Suppressor macrophage treated with lipopolysaccharide for 4 hours (primary cell): Measurements from ENCODE around the gene NTM.

ENCODE experiments used
- DNase-seq: peaks from one replicate; pipeline ENCODE4 v3.0.0-alpha.2; 2020

Gene NTM

DNA sequence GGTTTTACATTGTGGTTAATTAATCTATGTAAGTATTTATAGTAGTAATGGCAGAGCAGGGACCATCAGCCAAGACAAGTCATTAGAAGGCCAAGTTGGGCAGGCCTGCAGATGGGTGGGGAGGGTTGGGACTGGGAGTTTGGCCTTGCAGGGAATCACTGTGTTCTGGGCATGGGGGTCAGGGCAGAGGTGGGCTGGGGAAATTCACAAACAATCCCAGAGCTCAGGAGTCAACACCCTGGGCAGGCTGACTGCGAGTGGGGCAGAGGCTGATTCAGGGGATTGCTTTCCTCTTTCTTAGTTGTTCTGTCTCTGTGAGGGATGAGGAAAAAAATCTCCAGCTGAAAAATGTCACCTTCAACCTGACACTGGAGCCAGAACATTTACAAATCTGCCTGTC is 322.5 kb downstream of the NTM start:
- no peak for DNase-seq

DNA sequence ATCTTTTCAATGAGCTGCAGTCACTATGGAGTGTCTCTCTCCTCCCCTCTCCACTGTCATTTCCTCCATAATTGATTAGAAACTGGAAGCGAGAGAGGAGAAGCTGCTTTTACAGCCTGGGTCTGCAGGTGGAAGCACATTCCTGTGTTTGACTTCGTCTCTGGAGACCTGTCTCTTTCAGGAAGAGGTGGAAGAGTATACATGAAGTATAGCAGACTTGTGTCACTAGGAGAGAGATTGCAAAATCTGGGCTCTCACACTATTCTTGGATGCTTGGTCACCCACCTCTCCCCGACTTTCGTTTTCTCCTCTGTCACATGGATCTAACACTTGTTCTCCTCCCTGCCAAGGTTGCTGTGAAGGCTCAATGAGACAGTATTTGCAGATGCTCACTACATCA is 323.3 kb downstream of the NTM start:
- DNase-seq, result peak; percentile 43

- DNase-seq, result peak; percentile 84
These were observed 324.4 kb downstream of the NTM start for GRCh38 chr11:131694526-131695424.

- DNase-seq, result no peak
These were observed 325.5 kb downstream of the NTM start for GRCh38 chr11:131695889-131696429.

GRCh38 chr11:131696690-131697089 is 326.3 kb downstream of the NTM start:
- no peak for DNase-seq

- DNase-seq, result no peak
These were observed 332.9 kb downstream of the NTM start for GRCh38 chr11:131703311-131703710.

GRCh38 chr11:131704682-131705081 is 334.3 kb downstream of the NTM start:
- no peak for DNase-seq

GRCh38 chr11:131710511-131710910 is 340.1 kb downstream of the NTM start:
- DNase-seq, result no peak

- no peak for DNase-seq
These were observed 342.5 kb downstream of the NTM start for GRCh38 chr11:131712897-131713296.

DNA sequence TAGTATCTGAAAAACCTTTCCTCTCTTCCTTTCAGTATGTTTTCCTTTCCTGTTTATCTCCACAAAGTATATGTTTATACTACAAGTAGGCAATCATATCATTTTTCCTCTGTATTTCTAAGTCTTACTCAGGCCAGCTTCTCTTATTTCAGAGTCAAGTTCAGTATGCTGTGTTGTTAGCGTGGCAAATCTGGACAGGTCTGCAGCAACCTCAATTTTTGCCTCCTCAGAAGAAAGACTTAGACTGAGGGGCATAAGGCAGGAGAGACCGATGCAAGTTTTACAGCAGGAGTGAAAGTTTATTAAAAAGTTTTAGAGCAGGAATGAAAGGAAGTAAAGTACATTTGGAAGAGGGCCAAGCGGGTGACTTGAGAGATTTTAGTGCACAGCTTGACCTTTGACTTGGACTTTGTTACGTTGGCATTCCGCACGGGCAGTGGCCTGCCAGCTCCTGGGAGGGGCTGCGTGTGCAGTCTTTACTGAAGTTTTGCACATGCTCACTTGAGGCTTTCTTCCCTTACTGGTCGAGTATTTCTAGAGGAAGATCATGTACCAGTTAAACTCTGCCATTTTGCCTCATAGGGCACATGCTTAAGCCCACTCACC is 343.2 kb downstream of the NTM start:
- DNase-seq, result no peak

GRCh38 chr11:131717616-131718015 is 347.2 kb downstream of the NTM start:
- DNase-seq, result no peak

DNA sequence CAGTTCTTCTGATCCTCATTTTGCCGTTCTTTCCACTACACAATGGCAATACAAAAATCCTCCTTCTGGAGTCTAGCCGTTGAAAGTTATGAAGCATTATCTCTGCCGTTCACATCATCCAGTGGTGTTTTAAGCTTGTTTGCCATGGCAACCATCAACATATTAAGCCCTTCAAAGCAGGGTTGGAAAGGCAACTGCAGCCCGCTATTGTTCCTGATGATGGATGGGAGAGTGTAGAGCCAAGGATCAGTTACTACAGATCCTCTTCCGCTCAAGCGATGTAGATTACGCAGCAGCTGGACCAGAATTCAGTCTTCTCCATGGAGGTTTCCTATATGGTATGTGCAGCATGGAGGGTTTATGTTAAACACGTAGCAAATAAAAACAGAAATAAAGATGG is 352.7 kb downstream of the NTM start:
- no peak for DNase-seq

DNA sequence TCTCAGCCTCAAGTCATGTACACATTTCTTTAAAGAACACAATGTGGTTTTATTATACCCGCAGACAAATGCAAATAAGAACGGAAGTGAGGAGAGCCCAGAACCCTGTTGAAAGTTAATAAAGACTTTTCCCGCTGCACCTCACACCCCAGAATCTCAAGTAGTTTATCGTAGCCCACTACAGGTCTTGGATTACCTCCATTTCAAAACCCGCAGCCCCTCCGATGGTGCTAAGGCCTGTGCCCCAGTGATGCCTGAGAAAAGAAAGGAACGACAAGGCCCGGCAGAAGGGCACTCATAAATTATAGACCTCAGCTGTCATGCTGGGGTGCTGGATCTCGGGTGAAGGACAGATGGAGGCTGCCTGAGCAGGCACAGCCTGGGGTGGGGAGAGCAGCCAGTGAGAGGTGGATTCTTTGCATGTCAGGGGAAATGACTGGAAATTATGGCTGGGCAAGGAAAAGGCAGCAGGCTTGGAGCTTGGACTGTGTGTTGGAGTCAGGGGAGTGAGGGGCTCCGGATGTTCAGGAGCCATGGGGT is 354.1 kb downstream of the NTM start:
- DNase-seq, result no peak

DNA sequence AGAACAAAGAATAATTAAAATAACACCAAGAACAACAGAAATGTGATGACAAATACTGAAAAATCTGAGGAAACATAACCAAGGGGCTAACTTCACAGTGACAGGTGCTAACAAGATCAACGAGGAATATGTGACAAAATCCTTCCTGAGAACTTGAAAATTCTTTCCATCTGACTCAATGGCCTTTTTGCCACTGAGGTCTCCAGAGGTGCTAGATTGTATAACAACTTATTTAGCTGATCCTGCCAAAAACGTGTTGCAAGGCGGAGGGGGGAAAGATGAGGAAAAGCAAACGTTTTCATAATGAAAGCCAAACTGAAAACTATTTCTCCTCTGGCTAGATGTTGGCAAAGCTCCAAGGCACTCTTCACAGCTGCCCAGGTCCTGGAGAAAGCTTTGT is 364.5 kb downstream of the NTM start:
- no peak for DNase-seq

DNA sequence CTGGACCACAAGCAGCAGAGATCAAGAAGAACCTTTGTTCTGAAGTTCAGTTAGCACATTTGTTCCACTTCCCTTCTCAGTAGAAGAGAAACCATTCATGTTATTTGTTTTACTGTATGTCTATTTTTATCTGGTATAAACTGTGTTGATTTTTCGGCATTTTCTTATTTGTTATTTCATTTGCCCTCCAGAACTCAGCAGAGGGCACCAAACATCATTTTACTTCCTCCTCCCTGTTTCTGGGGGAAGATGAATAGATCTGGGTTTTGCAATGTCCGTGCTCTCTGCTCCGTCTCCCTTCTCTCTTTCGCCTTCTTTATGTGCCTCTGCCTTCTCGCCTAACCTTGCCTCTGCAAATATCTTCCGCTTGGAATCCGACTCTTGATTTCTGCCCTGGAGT is 366.9 kb downstream of the NTM start:
- DNase-seq, result no peak

DNA sequence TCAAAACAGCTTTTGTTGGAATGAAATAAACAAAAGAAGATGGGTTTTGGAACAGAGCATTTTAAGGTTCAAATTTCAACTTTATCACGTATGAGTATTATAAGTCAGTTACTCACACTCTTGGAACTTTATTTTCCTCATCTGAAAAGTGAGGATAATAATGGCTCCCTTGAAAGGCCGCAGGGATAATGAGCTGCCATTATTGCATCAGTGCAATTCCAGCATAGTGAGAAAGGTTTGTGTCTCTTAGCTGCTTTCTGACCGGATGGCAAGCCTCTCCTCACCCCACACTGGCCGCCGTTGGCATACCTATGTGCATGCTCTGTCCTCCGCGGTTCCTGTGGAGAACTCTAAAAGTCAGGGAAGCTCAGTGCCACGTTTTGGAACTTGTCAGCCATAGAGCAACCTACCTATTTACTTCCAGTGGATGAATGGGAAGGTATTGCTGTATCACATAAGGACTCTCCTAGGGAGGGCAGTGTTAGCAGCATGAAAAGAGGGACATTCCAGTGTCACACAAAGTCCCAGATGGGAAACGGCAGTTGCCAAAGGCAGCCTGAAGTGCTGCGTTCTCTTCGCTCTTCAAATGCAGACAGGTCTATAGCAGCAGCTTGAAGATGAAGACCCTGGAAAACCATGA is 368.9 kb downstream of the NTM start:
- DNase-seq, result no peak

DNA sequence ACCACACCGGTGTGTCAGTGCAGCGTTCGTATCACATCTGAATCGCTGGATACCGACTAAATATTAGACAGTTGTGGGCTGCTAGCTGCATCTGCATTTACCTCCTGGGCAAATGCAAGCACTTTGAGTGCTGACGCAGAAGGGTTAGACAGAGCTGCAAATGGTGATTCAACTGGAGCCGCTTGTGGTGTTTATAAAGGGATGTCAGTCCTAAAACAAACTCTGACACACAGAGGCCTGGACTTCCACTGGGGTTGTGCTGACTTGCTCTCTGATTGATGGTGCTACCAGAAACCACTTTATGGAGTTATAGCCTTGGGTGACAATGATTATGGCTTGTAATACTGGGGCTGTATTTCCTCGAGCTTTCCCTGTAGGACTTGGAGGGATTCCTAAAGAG is 374.4 kb downstream of the NTM start:
- no peak for DNase-seq

DNA sequence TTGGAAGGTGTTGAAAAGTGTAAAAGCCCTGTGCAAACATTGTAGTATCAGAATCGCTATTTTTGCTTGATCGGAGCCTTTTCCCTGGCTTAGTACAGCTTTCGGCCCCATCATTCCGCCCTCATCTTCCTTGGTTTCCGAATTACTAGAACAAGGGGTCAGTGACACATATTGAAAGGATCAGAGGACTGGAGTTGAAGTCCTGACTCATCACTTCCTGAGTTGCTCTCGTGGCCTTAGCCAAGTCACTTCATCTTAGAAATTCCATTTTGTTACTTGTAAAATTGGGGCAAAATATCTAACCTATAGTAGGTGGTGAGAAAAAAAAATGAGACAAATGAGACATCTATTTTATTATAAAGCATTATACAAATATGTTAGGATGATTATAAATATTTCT is 375.0 kb downstream of the NTM start:
- no peak for DNase-seq

GRCh38 chr11:131746201-131746600 is 375.8 kb downstream of the NTM start:
- DNase-seq, result no peak

DNA sequence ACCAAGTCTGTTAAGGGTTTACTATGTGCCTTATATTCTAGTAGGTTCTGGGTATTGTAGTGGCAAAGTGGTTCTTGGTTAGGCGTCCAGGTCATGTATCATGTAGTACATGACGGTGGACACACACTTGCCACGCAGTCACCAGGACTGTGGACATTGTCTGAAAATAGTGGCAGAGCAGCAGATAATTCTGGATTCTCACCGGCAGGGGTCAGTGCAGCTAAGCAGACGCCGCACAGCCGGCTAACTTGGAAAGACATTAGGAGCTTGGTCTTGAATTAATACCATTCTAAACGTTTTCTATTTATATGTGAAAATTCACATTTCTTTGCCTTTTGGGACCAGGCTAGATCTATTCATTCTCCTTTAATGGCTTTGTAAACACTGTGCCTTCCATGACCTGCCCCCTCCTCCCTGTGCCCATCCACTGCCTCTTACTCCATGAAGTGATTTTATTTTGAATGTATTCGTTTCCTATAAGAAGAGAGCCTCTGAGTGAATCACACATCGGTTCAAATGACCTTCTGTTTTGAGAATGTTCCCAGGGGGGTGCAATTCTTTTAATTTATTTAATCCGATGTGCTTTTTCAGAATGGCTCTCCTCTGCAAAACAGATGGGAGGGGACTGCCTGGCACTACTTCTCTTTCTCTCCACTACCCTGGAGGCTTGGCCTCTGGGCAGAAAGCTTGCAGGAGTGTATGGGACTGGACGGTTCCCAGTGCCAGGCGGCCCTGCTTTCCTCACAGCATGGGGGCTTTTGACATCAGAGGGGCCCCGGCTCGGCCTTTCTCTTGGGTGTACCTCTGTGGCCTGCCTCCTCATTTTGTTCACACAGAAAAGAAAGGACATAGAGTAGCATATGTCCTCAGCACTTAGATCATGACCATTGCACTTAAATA is 378.0 kb downstream of the NTM start:
- peak; percentile 61 for DNase-seq

GRCh38 chr11:131749101-131749500 is 378.7 kb downstream of the NTM start:
- DNase-seq, result no peak

DNA sequence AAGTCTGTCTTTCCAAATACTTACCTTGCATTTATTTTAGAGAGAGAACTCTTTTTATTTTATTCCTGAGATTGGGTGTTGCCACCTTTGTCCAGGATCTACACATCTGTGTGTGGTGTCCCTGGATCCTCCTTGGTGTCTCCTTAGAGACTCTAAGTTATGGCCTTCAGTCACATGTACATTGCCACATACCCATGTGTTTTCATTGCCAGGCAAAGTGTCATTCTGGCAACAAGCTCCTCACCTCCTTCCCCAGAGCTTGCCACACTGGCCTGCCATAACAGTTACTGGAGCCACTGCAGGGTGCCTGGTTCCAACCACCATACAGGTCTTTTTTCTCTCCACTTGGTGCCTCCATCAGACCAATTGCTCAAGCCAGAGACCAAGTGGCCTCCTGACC is 379.7 kb downstream of the NTM start:
- no peak for DNase-seq
